ENCODE measurements around the gene IFNA2.
"Not testable (repeated sequence)": the region's sequence is repeated elsewhere in the genome, so short reads cannot be mapped to it uniquely, and the experiment has no call there.

IFNA2 gene

DNA sequence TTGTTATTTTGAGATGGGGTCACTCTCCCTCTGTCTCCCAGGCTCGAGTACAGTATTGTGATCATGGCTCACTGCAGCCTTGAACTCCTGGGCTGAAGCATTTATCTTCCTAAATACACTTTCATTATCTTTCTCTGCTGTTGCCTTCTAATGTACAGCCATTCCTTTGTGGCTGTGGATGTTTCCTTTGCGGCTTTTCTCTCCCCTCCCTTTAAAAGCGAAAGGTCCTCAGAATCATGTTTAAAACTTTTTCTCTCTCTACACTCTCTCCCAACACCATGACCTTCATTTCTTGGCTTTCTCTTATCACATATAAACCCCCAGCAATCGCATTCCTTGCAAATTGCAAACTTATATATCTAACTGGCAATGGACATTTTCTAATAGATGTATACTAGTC, 1.6 kb downstream of the IFNA2 start:
- FAIRE-seq (no peak), DNase-seq (ENCODE audit: low spot score) (no peak)

DNA sequence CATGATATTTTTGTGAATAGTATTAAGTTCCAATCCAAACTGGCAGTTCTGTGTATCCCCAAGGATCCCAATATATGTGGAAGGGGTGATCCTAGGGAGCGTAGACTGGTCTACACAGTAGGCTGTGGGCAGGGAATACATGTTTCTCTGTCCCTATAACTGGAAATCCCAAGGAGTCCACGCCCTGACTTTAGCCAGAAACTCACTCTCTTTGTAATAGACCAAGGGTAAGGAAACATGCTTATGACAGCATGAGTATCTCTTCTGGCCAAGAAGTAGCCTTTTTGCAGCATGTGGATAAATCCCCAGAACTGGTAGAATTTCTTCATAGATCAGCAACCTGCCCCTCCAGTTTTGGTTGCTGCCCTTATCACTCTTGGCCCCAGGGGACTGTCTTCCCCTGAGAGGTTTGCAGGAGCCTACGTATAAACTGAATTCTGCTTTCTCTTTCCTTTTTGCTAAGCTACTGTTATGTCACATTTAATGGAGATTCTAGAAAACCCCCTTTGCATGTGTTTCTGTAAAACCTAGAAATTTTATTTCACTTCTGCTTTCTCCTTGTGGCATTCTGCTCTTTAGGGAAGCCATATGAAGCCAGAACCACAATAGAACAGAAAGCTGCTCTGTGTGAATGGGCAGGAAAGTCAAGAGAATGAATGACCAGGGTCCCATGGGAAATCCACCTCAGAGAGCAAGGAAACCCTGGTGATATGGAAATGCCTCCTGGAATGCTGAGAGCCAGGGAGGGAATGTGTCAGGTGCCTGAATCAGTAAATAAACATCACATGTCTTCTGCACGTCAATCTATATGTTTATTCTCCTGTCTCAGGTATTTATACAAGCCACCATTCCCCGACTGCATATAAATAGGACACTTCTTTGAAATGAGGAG, 3.5 kb downstream of the IFNA2 start:
- FAIRE-seq (no peak), DNase-seq (ENCODE audit: low spot score) (no peak)

DNA sequence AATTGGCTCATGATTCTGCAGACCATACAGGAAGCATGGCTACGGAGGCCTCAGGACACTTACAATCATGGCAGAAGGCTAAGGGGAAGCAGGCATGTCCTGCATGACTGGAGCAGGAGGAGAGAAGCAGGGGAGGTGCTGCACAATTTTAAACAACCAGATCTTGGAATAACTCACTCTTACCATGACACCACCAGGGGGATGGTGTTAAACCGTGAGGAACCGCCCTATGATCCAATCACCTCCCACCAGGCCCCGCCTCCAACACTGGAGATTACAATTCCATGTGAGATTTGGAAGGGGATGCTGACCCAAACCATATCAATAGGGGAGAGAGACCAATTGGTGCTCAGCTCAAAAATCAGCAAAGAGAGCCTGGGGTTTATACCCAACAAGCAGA, 13.7 kb downstream of the IFNA2 start:
- DNase-seq (ENCODE audit: low spot score); FAIRE-seq: not testable (repeated sequence)

DNA sequence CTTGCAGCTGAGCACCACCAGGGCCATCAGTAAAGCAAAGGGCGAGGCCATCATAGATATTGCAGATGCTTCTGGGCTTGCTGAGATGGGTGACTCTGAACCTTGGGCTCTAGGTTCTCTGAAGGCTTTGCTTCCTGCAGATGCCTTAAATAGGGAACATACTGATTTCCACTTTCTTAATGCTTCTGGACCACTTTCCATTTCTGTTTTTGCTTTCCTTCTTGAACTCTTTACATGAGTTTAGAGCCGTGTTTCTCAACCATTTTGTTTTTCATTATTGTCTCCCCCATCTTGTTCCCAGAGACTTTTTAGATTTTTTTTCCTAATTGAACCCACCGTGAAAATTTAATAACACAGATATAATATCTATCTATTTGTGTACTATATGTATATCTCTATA, 17.2 kb downstream of the IFNA2 start, which contains the start of gene IFNA13:
Gene IFNA13 (minus strand): TSS at position 101 of the 400 bp plus-strand sequence. CDS start 47 bp downstream, at position 54.
- no peak for DNase-seq (ENCODE audit: low spot score)
- FAIRE-seq, result no peak

DNA sequence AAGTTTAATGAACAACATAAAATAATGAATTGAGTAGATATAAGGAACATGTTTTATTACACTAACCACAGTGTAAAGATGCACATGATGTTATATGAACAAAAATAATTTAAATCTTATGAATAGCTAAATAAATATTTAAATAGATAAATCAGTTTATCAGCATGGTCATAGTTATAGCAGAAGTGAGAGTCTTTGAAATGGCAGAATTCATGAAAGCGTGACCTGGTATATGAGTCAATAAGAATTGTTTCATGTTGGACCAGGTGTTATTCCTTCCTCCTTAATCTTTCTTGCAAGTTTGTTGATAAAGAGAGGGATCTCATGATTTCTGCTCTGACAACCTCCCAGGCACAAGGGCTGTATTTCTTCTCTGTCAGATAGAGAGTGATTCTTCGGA, 18.0 kb downstream of the IFNA2 start:
- not testable (repeated sequence) for DNase-seq (ENCODE audit: low spot score); FAIRE-seq

DNA sequence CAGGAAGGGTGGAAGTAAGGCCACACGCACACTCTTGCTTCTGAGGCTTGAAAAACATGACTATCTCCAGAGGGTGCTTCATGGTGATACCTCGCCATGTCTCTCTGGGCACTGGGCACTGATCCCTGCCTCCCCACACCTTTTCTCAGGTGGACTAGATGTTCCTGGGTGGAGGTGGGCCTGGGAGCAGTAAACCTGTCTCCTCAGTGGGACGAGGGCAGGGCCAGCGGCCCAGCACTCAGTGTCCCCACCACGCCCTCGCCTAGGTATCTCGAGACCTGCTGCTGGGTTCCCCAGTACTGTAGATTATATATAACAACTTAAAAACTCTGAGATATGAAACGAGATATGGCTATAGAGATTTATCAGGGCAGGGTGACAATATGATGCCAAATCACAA, 22.9 kb downstream of the IFNA2 start:
- DNase-seq (ENCODE audit: low spot score) (no peak), FAIRE-seq (no peak)

DNA sequence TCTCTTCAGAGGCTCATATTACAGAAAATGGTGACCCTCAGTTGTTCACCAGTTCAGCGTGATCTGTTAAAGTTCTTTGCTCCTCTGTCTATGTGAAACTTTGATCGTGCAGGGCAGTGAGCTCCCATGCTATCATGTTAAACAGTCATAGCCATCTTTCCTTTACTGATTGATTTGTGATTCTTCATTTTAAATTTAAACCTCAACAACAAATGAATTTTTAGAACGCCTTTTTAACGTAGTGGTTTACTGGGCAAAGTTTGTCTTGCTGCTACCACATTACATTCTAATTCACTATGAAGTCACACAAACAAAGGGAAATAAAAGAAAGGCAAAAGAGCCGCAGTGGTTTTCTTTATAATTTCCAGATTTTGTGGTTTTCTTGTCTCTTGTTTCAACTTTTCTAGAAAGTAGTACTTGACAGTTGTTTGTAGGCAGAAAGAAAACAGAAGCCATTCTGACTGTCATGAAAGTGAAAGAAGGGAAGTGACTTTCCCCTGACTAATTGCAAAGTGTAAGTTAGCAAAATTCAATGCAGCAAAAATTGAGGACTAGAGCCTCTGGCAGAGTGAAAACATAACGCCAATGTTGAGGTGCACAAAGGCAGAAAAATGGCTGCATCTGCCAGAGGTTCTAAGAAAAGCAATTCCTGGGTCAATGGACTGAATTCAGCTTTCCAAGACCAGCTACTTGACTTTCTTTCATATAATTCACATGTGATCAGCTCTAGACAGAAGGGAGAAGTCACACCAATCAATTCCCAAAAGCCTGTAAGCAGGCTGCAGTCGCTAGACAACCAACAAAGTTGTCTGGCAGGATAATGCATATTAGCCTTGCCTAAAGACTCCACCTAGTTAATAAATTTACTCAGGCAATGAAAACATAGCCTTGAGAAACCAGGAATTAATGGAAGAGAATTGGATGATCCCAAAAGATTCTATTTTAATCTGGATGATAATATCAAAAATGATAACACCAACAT, 27.4 kb downstream of the IFNA2 start:
- no peak for FAIRE-seq
- DNase-seq (ENCODE audit: low spot score), result no peak

DNA sequence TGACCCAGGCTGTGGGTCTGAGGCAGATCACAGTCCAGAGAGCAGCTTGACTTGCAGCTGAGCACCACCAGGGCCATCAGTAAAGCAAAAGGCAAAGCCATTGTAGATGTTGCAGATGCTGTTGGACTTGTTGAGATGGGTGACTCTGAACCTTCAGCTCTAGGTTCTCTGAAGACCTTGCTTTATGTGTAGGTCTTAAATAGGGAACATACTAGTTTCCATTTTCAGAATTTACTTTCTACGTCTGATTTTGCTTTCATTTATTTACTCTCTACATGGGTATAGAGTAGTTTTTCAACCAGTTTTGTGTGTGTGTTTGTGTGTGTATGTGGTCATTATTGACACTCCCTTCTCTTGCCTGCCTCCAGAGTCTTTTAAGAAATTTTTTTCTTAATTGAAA, 34.4 kb downstream of the IFNA2 start, which contains the start of gene IFNA6:
Gene IFNA6 (minus strand): TSS at position 101 of the 400 bp plus-strand sequence. CDS start 0 bp downstream, at position 101.
- no peak for DNase-seq (ENCODE audit: low spot score)
- FAIRE-seq, result no peak

DNA sequence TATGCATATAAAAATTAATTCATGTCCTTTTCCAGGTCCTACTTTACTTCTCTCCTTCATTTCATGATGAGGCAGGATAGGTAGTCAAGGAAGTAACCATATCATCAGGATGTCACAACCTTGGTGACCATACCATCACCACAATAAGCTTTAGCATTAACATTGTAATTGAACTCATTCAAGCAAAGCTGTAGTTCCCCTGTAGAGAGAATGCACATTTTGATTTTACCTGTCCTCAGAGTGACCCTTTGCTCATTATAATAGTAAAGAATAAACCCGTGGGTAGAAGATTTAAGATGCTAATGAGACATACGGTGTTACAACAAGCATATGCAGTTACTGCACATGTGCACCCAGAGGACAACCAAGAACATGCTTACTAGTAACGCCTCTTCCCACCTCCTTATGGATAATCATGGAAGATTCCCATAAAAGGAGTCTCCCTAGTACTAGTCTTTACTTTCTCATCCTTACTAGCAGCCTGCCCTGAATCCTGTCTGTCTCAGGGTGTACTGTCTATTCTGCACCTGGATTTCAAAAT, 36.7 kb downstream of the IFNA2 start:
- no peak for DNase-seq (ENCODE audit: low spot score)
- FAIRE-seq, result no peak

DNA sequence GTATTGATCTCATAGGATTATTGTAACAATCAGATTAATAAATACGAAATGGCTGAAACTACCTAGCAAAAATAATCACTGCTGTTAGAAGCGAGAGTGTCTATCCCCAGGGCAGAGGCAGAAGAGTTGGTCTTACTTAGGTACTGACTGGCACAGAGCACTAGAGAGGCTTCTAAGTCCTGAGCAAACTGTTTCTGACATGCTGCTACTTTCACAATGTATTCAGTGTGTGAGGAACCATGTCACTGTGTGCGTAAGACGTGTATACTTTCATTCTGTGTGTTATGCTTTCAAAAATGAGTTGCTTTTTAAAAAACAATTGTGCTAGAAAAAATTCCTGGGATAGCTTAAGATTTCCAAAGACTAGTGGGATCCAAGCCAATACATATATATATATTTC, 44.5 kb downstream of the IFNA2 start:
- DNase-seq (ENCODE audit: low spot score), result no peak
- no peak for FAIRE-seq

DNA sequence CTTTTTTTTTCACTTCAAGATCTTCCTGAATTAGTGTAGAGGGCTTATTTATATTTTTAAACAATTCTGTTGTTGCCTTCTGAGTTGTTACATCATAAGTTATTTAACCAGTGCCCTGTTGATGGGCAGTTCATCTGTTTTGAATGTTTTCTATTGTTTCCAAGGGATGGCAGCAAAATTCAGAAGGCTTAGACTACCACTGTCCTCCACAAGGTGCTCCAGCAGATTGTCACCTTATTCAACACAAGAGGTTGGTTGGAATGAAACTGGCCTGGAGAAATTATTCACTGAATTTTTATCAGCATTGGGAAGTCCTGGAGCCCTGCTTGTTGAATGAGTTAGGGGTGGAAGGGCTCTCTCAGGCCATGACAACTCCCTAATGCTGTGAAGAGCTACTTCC, 48.7 kb downstream of the IFNA2 start:
- no peak for DNase-seq (ENCODE audit: low spot score)

DNA sequence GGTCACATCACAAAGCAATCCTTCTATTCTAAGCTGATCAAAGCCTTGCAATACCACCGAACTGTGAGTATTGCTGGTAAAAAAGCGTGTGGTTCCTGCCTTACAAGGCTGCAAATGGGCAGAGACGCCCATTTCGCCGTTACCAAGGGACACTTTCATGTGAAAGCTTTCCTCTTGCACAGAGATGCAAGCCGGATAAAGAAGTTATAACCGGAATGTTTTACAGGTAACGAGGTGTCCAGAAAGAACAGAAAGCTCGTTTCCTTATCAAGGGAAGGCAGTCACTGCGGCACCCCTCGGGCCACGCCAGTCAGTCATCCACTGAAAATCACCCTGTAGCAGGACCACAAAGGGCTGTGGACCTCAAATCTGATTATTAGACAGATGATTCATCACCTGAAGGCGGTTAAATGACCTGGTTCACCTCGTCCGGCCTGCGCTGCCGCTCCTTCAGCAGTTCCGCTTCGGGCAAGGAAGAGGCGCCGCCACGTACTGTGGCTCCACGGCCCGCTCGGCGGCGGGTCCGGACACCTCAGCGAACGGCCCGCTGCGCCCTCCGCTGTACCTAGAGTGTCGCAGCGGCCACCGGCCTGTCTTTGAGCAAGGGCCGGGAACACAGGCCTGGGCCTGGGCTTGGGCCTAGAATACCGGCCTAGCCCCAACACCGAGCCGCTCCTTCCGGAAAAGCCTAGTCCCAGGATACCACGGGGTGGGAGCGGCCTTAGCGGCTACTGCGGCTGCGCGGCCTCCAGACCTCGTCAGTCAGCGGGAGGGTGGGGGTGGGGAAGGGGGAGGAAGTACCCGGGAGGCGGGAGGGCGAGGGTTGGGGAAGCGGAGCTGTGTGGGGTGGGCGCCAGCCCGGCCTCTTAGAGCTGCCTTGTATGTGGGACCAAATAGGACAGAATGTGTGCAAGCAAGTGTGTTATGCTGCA, 50.2 kb downstream of the IFNA2 start, which contains the start of gene KLHL9:
Gene KLHL9 (minus strand): TSS at position 704 of the 932 bp plus-strand sequence. CDS start 545 bp downstream, at position 159.
- peak; percentile 82 for DNase-seq (ENCODE audit: low spot score)
- FAIRE-seq, result no peak

More for the DNA sequence above, 48.7 kb downstream of the IFNA2 start:
- no peak for FAIRE-seq
